HG03457 (cell line): Measurements from ENCODE around the gene DDIT3.
"Not testable (repeated sequence)": the region's sequence is repeated elsewhere in the genome, so short reads cannot be mapped to it uniquely, and the experiment has no call there.

Experiments
- ATAC-seq: cut with Tn5 transposase; IDR thresholded peaks from one replicate; pipeline ENCODE4 v1.9.1; 2021; ENCODE audit warnings: moderate number of reproducible peaks; ENCODE audit not compliant: unreplicated experiment

Gene DDIT3, protein sequence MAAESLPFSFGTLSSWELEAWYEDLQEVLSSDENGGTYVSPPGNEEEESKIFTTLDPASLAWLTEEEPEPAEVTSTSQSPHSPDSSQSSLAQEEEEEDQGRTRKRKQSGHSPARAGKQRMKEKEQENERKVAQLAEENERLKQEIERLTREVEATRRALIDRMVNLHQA

DNA sequence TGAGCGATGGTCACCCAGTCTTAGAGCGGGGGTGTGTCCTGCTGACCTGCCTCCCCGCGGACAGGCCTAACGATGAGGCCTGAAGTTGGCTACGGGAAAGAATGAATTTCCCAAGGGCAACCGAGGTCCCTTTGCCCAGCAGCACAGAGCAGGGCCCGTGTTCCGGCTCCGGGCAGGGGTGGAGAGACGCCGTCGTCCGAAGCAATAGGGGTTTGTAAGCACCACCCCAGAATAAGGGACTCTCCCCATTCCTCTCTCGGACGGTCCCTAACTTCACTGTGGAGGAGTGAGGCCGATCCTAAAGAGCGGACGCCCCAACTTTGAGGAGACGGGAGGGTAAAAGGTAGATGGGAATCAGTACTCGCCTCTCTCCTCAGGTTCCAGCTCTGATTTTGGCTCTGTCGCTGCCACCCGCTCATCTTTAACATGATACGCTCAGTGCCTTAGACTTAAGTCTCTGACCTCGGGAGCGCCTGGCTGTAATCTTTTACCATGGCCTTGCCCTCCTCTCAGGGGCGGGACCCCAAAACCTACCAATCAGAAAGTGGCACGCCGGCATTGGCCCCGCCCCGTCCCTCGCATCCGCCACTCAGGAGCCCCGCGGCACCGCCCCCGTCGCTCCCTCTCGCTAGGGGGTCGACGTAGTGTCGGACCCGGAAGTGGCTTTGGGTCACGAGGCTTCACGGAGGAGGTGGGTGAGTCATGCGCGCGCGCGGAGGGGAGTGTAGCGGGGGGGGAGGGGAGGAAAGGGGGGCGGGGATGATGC, at the start of gene DDIT3:
TSS of gene DDIT3 (minus strand) at position 462 of the 766 bp plus-strand sequence. CDS start 3,108 bp downstream, outside the sequence.
- peak; percentile 53 for ATAC-seq

DNA sequence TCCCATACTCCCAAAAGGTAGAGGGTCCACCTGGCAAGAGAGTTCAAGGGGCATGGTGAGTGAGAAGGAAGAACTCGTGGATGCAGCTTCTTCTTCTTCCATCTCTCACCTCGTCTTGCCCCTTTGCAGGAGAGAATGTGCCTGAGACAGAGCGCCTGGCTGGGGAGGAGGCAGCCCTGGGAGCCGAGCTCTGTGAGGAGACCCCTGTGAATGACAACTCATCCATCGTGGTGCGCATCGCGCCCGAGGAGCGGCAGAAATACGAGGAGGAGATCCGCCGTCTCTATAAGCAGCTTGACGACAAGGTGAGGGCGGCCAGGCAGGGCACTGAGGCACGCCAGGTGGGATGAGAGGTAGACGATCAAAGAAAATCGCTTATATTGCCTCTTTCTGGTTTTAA, 49.5 kb upstream of the DDIT3 start:
- ATAC-seq, result no peak

DNA sequence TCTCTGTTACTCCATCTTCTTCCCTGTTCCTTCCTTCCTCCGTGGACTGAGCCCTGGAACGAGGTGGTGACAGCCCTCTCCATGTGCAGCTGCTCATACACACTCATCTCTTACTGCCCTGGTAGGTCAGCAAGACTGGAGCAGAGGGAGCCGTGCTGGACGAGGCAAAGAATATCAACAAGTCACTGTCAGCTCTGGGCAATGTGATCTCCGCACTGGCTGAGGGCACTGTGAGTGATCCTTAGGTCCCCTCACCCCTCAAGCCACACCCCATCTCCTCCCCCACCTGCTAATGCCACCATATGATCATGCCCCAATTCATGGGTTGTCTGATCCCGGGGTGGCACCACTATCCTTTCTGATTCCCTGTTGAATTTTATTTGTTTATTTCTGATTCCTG, 48.5 kb upstream of the DDIT3 start:
- ATAC-seq, result no peak

DNA sequence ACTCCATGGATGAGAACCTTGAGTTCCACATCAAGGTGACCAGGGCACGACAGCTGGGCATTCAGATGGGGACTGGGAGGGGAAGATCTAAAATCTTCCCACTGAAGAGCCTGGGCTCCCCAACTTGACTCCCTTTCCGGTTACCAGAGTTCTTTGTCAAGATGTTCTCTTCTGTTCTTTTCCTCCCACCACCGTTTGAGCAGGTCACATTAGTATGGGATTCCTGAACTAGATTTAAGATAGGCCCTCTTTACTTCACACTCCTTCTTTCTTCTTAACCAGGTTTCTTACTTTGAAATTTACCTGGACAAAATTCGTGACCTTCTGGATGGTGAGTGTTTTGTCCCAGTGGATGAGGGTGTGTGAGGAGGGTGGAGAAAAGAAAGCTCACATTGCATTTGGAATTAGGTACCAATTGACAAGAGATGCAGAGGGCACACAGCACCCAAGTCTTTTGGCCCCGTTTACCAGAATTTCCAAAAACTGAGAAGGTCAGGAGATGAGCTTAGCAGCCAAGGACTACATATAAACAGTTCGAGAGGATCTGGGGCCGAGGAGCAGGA, 43.9 kb upstream of the DDIT3 start:
- no peak for ATAC-seq

DNA sequence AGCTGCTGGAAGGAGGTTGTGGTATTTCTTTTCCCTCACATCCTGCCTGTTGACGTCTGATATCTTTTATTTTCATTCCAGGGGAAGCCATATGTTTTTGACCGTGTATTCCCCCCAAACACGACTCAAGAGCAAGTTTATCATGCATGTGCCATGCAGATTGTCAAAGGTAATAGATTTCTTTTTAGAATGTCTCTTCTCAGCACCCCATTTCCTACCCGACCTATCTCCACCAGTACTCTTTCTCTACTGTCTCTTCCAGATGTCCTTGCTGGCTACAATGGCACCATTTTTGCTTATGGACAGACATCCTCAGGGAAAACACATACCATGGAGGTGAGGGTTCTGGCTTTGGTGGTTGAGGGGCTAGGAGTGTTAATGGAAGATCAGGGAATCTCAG, 43.0 kb upstream of the DDIT3 start:
- no peak for ATAC-seq

DNA sequence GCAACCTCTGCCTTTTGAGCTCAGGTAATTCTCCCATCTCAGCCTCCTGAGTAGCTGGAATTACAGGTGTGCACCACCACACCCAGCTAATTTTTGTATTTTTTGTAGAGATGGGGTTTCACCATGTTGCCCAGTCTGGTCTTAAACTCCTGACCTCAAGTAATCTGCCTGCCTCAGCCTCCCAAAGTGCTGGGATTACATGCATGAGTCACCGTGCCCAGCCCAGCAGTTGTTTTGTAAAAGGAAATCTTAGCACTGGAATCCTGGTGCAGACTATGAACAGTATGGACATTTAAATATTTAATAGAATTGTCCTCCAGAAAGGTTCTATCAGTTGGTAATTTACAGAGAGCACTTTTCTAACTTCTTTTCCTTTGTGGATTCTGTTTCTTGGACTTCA, 40.8 kb upstream of the DDIT3 start:
- not testable (repeated sequence) for ATAC-seq

DNA sequence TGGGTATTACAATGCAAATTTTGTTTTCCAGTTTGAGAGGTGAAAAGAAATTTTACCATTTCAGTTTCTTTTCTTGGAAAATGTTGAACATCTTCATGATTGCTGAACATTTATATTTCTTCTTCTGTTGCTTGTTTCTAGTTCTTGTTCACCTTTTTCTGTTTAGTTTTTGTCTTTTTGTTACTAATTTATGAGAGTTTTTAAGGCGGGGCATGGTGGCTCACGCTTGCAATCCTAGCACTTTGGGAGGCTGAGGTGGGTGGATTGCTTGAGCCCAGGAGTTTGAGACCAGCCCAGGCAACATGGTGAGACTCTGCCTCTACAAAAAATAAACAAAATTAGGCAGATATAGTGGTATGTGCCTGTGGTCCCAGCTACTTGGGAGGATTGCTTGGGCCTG, 40.2 kb upstream of the DDIT3 start:
- ATAC-seq, result no peak

DNA sequence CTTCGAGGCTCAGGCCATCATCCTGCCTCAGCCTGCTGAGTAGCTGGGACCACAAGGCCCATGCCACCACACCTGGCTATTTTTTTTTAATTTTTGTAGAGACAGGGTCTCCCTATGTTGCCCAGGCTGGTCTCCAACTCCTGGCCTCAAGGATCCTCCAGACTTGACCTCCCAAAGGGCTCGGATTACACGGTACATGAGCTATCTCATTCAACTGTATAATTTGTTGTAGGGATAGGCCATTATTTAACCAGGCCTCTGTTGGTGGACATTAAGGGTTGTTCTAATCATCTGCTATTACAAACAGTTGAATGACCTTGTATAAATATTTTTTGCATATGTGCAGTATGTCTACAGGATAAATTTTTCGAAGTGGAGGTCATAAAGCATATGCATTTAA, 38.5 kb upstream of the DDIT3 start:
- ATAC-seq, result no peak

DNA sequence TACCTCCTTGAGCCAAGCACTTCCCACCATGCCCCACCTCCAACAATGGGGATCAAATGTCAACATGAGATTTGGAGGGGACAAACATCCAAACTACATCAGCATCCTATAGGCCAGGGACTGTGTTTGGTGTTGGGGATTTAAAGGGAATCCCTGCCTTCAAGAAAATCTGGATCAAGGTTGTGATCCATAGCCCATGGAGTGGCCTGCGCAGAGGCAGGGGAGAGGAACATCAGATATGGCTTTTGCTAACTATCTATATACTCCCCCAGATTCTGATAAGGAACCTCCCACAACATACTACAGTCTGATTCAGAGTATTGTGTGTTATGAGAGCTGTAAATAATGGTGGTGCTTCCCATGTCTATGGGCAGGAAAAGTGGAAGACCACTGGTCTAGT, 34.6 kb upstream of the DDIT3 start:
- ATAC-seq, result no peak

DNA sequence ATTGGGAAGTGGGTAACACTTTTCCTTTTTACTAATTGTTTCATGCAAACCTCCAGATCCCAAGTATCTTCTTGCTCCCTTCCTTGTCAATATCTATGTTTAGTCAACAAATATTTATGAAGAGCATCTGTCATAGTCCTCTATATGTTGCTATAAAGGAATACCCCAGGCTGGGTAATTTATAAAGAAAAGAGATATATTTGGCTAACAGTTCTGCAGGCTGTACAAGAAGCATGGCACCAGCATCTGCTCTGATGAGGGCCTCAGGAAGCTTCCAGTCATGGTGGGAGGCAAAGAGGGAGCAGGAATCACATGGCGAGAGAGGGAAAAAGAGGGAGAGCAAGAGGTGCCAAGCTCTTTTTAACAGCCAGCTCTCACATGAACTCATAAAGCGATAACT, 34.1 kb upstream of the DDIT3 start:
- no peak for ATAC-seq

DNA sequence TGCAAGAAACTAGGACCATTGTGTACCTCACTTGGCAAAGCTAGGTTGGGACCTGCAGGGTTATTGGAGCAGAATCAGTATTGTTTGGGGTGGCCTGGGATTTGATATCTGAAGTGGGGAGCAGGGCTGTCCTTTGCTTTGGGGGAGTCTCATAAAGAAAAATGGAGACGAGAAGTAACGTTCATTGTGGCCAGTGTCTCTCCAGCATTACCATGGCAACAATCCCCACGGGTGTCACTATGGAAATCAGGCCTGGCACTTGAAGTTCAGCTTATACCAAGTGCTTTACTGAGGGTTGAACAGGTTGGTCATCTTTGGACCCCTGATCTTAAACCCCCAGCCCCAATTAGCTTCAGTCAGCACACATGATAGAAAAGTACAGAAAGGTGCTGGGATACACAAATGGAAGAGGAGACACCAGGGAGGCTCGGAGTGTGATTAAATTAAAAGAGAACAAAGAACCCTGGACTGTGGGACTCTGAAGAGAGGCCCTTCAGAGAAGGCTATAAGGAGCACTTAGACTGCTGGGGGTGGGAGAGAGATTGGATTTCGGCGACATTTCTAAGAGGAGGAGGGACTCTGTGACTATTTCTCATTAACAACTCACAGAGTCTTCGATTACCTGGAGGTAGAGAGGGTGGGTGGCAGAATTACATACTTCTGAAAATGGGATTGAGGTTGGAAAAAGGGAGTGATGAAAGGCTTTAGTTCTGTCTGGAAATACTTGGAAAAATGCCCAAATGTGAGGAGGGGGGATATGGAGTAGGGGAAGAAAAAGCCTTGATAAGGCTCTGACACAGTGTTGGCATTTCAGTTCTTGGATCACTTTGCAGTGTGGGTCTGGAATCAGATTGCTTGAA, 33.3 kb upstream of the DDIT3 start:
- no peak for ATAC-seq

DNA sequence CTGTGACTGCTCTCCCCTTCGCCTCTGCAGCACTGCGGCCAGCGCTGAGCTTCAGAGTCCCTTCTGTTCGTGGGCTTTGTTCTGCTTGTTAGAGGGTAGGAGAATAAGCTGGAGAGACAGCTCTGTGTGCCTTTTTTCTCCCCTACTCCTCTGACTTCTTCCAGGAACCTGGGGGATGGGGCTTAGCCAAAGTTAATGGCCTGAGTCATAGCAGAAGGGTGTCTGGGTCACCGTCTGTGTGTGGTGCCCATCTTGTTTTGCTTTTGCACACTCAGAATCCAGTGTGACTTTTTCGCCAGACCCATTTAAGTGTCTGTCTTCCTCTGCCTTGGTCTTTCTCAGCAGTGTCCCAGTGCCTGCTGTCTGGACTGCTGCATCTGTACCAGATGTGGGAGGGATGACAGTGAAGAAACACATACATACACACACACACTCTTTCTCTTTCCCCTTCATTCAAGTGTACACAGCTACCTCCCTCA, 32.6 kb upstream of the DDIT3 start:
- no peak for ATAC-seq

DNA sequence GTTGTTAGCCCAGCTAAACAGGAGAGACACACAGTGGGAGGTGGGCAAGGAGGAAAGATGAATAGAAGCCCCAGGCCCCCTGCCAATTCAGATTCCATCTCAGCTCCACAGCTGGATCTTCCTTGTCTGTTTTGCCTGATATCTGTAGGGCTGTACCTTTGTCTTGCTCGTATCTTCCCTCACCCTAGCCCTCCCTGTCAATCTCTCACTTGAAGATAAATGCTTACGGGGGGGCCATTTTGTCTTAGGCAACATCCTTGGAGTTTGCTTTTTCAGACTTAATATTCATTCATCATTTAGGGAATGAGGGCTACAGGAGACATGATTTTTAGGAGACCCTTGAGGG, 32.0 kb upstream of the DDIT3 start:
- no peak for ATAC-seq

DNA sequence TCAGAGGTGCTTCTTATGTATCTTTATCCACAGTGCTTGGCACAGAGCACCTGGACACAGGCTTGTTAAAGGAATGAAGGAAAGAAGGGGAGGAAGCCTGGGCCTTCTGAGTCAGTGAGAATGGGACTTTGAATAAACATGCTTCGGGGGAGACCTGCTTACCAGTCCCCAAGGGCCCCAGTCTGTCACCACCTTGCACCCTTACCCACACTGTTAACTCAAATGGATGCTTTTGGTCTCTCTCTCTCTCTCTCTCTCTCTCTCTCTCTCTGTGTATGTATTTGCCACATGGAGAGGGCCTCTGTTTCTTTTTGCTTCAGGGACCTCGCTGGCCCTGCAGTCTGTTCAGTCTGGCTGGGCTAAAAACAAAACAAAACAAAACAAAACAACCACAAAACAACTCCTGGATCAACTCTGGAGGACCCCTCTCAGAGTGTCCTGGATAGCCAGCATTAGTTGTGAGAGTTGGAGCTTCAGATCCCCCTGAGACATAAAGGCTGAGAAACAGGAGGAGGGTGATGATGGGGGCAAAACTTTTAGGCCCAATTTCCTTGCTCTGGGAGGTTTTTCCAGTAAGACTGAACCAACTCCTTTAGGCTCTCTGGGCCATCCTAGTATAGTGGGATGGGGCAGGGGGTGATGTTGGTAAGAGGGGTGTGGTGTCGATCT, 31.5 kb upstream of the DDIT3 start:
- no peak for ATAC-seq

DNA sequence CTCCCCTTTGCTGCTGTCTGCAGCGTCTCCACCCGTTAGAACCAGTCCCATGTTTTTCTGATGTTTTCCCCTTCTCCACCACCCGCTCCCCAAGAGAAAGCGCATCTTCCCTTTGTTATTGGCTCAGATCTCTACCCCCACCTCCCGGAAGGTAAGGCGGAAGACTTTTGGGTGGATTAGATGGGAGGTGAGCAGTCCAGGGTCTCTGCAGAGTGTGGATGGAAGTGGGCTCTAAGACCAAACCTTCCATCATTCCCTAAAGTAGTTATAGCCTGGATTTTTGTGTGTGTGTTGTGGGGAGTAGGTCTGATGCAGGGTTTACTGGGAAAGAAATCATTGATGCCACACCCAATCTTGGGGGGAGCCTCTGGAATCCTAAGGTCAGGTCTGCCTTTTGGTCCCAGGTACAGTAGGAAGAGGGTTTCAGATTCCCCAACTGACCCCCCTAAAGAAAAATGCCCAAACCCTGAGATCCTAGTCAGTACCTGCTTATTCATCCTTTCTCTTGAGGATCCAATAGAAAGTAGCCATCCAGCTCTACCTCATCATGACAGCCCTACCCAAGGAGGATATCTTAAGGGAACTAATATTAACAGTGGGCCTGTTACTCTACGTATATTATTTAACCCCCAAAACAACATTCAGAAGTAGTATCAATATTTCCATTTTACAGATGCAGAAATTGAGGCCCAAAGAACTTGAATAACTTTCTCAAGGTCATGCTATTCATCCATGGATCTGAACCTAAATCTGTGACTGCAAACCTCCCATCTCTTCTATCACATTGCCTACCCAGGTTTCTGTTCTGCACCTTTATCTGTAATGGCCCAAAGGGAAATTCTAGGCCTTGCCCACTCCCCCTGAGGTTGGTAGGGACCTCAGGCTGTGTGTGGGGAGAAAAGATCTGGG, 30.6 kb upstream of the DDIT3 start:
- no peak for ATAC-seq

DNA sequence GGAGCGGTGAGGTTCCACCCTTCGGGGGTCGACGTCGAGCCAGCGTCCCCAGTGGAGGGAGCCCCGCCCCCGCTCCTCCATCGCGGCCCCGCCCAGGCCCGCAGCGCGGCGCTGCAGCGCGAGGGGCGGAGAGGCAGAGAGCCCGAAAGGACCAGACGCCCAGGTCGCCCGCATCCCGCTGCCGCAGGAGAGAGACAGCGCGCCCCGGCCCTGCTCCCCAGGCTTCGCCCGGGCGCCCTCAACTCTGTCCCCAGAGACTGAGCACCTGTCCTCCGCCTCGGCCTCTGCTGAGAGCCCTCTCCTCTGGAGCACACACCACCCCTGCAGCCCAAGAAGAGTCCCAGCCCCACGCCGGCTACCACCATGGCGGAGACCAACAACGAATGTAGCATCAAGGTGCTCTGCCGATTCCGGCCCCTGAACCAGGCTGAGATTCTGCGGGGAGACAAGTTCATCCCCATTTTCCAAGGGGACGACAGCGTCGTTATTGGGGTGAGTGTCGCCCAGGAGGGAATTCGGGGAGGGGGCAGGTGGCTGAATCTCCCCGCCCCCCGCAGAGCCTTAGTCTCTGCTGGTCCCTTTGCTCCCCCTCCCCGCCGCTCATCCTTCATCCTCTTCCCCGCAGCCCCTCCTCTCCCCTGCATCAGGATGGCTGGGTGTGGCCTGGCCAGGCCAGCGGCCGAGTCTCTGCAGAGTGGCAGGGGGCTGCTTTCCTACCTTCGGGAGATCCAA, 29.8 kb upstream of the DDIT3 start, which contains the start of gene KIF5A:
TSS of gene KIF5A (plus strand) at position 136 of the 732 bp plus-strand sequence. CDS start at position 364, 228 bp downstream.
- no peak for ATAC-seq

DNA sequence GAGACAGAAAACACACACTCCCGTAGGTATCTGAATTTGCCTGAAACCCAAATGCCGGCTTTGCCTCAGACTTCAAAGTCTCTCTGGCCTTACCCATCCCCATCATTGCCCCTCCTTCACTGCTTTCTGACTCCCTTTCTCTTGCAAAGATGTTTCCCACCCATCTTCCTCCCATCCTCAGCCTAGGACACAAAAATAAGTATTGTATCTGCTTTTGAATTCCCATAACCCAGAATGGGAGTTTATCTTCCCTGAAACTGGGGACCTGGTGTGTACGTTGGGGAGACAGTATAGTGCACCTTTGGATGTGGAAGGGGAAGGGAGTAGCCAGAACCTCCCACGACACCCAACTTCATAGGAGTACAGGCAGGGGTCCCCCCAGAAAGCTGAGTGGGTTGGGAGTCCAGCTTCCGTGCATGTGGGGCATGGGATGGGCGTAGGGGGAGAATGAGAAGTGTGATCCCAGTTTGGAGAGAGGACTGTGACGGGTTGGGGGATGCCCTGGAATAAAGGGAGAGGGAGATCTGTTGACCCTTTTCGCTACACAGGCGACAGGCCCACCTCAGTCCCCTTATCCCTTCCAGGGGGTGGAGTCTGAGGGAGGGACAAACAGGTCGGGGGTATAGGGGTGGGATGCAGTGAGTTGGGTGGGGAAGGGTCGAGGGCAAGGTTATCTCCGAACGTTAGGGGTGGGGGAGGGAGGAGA, 29.0 kb upstream of the DDIT3 start:
- ATAC-seq, result no peak

DNA sequence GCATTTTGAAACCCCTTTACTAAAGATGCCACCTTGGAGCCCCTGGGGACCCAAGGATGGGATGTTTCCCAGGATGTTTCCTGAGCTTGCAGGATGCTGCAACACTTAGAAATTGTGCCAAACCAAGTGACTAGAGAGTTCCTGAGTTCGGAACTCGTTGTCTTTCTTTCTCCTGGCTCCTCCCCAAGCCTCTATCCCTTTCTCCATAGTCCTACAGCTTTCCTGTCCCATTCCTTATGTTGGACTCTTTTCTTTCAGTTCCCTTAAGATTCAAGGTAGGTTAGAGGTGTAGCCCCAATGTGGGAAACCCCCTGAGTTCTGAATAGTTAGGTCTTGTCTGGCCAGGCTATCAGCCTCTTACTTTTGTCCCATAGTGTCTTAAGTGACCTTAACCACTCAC, 28.2 kb upstream of the DDIT3 start:
- no peak for ATAC-seq

DNA sequence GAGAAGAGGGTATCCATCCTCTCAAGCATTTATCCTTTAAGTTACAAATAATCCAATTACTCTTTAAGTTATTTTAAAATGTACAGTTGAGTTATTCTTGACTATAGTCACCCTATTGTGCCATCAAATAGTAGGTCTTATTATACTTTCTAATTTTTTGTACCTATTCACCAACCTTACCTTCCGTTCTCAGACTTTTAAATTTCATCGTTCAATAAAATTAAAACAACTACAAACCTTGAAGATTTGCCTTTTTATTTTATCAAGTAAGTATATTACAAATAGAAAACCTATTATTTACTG, 27.6 kb upstream of the DDIT3 start:
- no peak for ATAC-seq
